Stimulated activated CD8-positive, alpha-beta memory T cell treated with anti-CD3 and anti-CD28 coated beads, Interleukin-12 subunit alpha, Interleukin-12 subunit beta, amount 100 ng/mL, for 1 hour (primary cell): Measurements from ENCODE around the gene RIPK3.
"Not testable (repeated sequence)": the region's sequence is repeated elsewhere in the genome, so short reads cannot be mapped to it uniquely, and the experiment has no call there.

Source experiments
- DNase-seq: peaks from one replicate; pipeline ENCODE4 v3.0.0-alpha.2; 2020; ENCODE audit warnings: low read depth

Gene RIPK3

DNA sequence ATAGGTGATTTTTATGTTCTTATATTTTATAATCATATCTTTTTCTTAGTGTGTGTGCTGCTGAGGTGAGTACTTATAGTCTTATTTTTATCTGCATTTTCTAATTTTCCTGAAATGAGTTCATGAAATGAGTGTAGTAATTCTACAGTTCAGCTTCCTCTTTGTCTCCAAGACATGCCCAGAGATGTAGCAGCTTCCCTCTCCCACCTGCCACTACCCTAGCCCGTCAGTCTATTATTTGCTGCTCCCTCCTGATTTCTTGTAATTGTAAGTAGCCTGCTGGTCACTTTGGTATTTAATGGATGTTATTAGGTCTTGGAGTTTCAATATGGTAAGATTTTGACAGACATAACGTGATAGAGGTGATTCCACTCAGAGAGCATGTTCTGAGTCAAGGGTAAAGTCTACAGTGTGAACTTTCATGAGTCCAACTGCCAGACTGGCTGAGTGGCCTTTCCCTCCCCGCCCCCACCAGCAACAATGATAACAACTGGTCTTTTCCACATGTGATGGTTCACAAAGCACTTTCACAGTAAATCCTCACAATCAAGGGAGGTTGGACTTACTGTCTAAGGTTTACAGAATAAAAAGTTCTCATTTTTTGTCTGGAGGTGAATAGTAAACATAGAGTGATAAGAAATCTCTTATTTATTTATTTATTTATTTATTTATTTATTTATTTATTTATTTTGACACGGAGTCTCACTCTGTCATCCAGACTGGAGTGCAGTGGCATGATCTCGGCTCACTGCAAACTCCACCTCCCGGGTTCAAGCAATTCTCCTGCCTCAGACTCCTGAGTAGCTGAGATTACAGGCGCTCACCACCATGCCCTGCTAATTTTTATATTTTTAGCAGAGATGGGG lies 4.2 kb upstream of the RIPK3 start:
- no peak for DNase-seq

DNA sequence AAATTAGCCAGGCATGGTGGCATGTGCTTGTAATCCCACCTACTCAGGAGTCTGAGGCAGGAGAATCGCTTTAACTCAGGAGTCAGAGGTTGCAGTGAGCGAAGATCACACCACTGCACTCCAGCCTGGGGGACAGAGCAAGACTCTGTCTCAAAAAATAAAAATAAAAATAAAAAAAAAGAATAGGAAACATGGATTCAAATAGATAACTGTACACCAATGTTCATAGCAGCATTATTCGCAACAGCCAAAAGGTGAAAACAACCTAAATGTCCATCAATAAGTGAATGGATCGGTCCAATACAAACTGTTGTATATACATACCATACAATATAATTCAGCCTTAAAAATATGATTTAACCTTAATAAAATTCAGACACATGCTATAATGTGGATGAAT lies 3.1 kb upstream of the RIPK3 start:
- no peak for DNase-seq

DNA sequence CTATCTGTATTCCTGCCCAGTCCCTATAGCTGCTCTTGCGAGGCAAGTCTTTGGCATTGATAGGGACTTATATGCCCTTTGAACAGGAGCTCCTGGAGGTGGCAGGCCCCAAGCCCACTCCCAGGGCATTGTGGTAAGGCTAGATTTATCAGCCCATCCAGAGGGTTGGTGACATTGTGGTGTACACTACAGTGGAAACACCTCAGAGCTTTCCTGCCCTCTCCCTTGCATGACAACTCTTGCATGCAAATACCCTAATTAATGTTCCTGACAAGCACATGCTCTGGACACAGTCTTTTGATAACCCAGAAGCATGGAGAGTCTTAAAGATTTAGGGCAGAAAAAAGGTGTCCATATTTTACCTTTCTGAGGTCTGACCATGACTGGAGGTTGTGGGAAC lies 815 bp upstream of the RIPK3 start:
- no peak for DNase-seq

GRCh38 chr14:24338843-24339242 lies 948 bp downstream of the RIPK3 start:
- no peak for DNase-seq

- no peak for DNase-seq
Observed at GRCh38 chr14:24337824-24338175, 2.0 kb downstream of the RIPK3 start.

- no peak for DNase-seq
Observed at GRCh38 chr14:24337144-24337823, 2.5 kb downstream of the RIPK3 start.

DNA sequence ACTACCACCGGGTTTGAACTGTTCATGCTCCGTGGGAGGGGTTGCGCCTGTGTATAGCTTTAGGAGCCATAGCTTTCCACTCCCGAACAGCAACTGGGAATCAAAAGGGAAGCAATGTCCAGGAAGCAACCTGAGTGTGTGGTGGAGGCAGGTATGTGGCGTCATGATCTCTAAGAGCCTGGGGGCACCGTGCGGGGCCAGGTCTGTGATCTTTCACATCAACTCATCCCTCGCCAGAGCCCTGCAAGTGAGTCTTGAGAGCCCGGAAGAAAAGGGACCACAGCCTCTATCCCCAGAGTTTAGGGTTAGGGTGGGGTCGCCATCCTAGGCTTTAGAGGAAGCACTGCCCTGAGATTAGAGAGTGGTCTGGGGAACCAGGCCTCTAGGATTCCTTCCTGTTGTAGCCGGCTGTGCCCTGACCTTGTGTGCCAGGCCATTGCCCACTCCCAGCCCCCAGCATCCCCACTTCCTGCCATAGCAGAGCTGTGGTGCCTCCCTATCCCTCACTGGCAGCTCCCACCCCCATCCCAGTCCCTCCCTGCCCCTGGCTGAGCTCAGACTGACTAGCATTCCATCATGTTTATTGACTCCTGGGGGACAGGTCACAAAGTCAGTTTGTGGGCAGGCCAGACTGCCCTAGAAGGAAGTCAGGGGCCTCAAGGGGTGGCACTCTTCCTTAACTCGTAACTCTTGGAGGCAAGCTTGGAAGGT lies 4.2 kb downstream of the RIPK3 start:
- no peak for DNase-seq

DNA sequence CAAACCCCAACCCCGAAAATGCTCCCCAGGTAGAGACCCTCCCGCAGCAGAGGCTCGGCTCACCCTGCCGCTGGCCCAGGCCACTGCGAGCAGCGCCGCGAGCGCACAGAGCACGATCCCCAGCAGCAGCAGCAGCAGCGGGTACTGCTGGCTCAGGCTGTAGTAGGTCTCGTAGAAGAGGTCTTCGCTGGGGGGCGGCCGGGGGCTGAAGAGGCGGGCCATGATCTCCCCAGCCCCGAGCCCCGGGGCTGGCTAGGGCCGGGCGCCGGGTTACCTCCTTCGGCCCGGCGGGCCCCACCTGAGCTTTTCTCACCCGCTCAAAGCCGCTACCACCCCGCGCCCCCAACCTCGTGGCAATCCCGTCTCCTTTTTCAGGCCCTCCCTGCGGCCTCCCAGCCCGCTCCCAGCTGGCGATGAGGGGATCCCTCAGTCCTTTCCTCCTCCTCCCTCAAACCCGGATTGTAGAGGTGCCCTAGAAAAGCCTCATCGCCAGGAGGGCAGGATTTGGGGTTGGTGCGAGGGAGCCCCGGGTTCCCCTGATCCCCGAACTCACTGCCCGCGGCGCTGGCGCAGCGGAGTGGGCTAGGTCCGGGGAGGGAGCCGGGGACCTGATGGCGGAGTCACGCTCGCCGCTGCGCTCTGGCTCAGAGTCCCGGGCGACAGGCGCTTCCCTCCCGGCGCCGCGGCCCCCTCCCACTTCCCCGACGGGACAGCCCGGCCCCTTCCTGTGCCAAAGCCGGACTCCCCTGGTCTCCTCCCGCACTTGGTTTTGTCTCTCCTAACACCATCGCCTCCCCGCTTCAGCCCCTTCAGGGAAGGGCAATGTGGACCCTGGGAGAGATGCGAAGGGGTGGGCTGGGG lies 5.1 kb downstream of the RIPK3 start, which contains the start of gene ADCY4:
TSS of gene ADCY4 (minus strand) at position 641 of the 861 bp plus-strand sequence. CDS start at position 222, 419 bp downstream.
- no peak for DNase-seq

DNA sequence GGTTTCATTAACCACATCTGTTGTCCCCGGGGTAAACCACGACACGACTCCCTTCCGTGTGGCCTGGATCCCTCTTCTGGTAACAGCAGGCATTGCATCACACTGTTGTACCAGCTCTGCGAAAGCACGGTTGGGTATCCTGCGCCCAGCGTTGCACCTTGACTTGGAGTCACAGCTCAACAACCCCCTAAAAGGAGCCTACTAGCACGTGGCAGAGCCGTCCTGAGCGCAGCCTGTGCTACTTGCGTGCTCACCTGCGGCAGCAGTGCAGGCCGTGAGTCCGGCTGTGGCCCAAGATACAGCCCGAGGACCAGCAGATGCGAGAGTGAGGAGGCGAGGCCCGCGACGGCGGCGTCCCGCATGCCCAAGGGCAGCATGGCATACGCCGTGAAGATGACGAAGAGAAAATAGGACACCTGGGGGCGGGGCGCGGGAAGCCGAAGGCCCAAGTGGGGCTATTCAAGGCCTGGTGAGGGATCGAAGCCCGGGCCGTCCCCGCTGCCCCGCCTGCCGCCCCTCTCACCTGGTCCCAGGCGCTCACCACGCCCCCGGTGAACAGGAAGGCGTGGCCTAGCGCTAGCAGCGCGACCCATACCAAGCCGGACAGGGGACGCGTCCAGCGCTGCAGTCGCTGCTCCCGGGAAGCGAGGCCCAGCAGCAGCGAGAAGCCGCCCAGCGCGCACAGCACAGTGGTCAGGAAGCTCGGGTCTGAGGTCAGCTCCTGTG lies 7.4 kb downstream of the RIPK3 start:
- DNase-seq, result peak; percentile 71

DNA sequence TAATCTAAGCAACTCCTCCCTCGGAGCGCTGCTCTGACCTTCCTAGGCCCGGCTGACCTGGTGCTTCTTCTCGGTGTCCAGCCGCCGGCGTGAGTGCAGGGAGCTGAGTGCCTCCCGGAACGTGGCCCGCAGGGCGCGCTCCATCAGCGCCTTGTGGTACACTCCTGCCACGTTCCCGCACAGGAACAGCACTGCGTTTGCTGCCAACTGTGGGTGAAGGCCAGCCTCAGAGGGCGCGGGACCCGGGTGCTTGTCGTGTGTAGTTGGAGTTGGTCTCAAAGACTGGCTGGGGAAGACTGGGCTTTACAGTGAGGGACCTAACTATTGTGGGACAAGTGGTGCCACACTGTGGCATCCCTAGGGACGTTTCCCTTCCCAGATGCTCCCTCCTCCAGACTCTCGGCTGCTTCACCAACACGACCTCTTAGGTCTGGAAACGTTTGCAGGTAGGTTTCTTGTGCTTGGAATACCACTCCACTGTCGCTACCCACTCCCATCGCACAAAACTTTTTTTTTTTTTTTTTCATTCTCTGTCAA lies 8.0 kb downstream of the RIPK3 start:
- no peak for DNase-seq

DNA sequence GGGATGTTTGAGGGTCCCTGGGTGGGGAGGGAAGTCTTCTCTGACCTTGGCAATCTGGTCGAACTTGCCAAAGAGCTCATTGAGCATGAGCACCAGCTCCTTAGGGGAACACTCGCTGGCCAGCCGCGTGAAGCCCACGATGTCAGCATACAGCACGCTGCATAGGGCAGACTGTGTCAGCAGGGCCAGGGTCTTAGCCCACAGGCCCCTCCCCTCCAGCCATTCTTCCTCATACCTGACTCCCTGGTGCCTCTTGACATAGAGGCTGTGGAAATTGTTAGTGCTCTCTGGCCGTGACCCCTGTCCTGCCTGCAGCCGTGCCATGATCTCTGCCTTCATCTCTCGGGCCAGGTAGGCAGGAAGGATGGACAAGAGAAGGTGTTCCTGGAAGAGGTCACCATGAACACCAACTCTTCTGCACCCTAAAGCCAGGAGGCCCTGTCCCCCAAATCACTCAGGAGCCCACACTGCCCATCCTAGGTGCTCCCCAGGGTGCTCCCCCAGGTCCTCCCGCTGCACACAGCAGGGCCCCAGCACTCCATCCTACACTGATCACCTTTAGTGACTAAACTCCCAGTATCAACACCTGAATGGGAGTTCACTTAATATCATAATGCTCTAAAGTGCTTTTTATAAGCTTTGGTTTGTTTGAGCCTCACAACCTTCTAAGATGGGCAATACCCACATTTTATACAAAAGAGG lies 8.7 kb downstream of the RIPK3 start:
- no peak for DNase-seq

- peak; percentile 50 for DNase-seq
Observed at GRCh38 chr14:24329736-24330135, 10.1 kb downstream of the RIPK3 start.

GRCh38 chr14:24329073-24329663 lies 10.6 kb downstream of the RIPK3 start:
- DNase-seq, result no peak

DNA sequence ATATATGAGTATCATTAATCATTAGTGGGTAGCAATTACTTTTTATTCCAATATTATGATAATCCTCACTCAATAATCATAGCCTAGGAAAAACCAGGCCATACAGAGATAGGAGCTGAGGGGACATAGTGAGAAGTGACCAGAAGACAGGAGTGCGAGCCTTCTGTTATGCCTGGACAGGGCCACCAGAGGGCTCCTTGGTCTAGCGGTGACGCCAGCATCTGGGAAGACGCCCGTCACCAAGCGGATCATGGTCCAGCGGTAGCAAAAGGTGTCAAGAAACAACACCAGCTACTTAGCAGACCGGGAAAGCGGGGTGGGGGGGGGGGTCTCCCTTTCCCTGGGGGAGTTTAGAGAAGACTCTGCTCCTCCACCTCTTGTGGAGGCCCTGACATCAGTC lies 11.9 kb downstream of the RIPK3 start:
- not testable (repeated sequence) for DNase-seq

- DNase-seq, result no peak
Observed at GRCh38 chr14:24327303-24327702, 12.5 kb downstream of the RIPK3 start.

- no peak for DNase-seq
Observed at GRCh38 chr14:24325963-24326362, 13.8 kb downstream of the RIPK3 start.

DNA sequence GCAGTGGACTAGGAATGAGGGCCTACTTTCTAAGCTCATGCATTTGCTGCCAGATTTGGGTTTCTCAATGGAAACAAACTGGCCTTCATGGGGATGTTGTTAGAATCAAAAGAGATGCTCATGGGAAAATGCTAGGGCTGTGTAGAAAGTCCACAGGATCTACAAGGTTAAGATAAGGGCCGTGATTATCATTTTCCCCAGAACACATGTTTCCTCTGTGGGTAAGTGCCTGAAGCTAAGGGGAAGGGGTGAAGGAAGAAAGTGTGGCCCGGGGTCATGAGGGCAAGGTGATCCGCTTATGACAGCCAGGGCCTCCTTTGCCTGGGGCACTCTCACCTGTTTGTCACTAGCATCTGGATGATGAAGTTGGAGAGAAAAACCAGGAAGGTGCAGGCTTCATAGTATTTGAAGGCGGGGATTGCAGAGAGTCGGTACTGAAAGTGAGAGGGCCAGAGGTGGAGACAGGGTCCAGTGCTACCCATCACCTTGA lies 14.7 kb downstream of the RIPK3 start:
- DNase-seq, result no peak

DNA sequence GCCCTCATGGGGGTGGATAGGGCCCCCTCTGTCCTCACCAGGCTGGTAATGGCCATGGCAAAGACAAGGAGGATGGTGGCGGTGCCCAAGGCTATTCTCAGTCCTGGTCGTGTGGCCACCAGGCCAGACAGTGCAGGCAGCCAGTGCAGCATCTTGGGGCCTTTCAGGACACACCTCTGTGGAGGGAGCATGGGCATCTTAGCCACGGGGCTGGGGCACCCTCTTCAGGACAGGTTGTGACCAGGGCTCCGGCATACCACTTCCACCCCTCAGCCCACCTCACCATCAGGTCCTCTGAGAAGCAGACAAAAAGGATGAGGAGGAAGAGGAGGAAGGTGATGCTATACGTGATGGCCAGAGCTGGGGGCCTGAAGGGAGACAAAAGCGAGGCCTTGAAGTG lies 15.8 kb downstream of the RIPK3 start:
- DNase-seq, result no peak

DNA sequence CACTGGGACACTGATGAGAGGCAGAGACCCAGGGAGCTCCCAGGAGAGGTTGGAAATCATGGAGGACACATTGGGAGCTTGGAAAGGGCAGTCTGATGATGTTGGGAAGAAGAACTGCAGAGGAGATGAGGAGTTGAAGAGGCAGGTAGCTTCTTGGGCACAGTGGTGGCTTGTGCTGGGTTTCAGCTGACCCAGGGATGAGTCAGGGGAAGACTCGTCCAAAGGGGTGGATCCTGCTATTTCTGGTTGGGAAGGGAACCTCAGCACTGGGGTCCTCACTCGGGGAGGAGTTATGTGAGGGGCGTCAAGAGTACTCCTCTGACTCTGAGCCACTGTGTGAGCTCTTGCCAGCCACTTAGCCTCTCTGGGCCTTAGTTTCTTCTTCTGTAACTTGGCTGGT lies 16.4 kb downstream of the RIPK3 start:
- no peak for DNase-seq

- no peak for DNase-seq
Observed at GRCh38 chr14:24322672-24323071, 17.1 kb downstream of the RIPK3 start.
